Measurements from ENCODE around the gene FKBP1B.

DNA sequence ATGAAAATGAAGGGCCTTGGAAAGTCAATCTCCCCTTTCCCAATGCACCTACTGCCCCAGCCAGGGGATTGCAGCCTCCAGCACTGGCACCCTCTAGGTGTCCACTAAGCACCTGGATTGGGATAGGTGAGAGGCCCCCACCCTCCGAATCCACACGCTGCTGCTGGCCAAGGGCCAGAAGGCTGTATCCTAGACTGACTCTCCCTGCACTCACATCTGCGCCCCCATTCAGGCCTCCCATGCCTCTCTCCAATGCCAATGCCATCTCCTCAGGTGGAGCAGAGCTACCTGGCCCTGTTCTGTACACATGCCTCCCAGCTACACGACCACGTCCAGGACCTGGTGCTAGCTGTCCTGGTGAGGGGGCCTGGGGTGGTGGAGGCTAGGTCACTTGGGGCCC is 29.8 kb upstream of the FKBP1B start:
- no peak for TF ChIP-seq ZNF70 (CRISPR knock-in tag; IDR thresholded peaks at IDR 0.05)
- TF ChIP-seq PPARA (CRISPR knock-in tag; IDR thresholded peaks at IDR 0.05; ENCODE audit: borderline replicate concordance), result no peak
- TF ChIP-seq ZNF8 (CRISPR knock-in tag; IDR thresholded peaks at IDR 0.05), result no peak
- no peak for TF ChIP-seq RARB (CRISPR knock-in tag; IDR thresholded peaks at IDR 0.05)
